HFFc6 (cell line): ENCODE results near the gene DOHH. TPM values are rescaled to one million over a fixed set of nuclear protein-coding genes. Genes with fewer than 3 reads are reported as not detected.

Experiments
- DNase-seq: peaks from one replicate; pipeline ENCODE4 v3.0.0-alpha.2; 2018
- H3K27ac Mint-ChIP-seq: 2 replicates; pipeline ENCODE4 v1.8.0; 2020; ENCODE audit warnings: mild to moderate bottlenecking, mixed read lengths
- H3K27me3 Mint-ChIP-seq: 2 replicates; pipeline ENCODE4 v1.8.0; 2021; ENCODE audit warnings: mild to moderate bottlenecking, moderate library complexity, mixed read lengths; ENCODE audit not compliant: insufficient read depth
- H3K36me3 Mint-ChIP-seq: 2 replicates; pipeline ENCODE4 v1.8.0; 2021; ENCODE audit warnings: low read depth, mixed read lengths
- H3K4me1 Mint-ChIP-seq: 2 replicates; pipeline ENCODE4 v1.8.0; 2020; ENCODE audit warnings: low read depth, mixed read lengths
- H3K4me3 Mint-ChIP-seq: 2 replicates; pipeline ENCODE4 v1.8.0; 2020; ENCODE audit warnings: mild to moderate bottlenecking, moderate library complexity, mixed read lengths
- H3K9me3 Mint-ChIP-seq: 2 replicates; pipeline ENCODE4 v1.8.0; 2020; ENCODE audit warnings: mild to moderate bottlenecking, mixed read lengths
- CTCF ChIP-seq: fragments of 200-600 bp; sonication (generic); IDR thresholded peaks from 2 replicates; pipeline ENCODE4 v1.5.0; 2021; ENCODE audit warnings: antibody characterized with exemption, mild to moderate bottlenecking
- total RNA-seq, 6 experiments: library from RNA; stranded (reverse); fragmentation: NEBNext Ultra II Directional; extraction: Animal tissue kit (Norgen Biotek cat#: 25700); gene quantifications; 2 replicates in 1 of 6; 3 replicates in 5 of 6; pipeline ENCODE4 v1.2.3, GENCODE V29; 2021

The DOHH gene
- total RNA-seq, 6 experiments from 2014 or later, result 14.3 to 20.4 (median 17.0) TPM

GRCh38 chr19:3528539-3529211, 28.2 kb upstream of the DOHH start:
- Mint-ChIP-seq H3K4me3 (no peak overlapping the region), H3K4me1 (no peaks in the 10 kb centered on the region), H3K27me3 (no peaks in the 10 kb centered on the region), H3K9me3 (no peaks in the 10 kb centered on the region), H3K36me3 (peaks cover 5% of the 10 kb centered on the region; the same call in 1 of the 2 replicates), H3K27ac (no peak overlapping the region)
- no peak for TF ChIP-seq CTCF
- no peak for DNase-seq

GRCh38 chr19:3528080-3528479, 27.6 kb upstream of the DOHH start:
- Mint-ChIP-seq H3K27ac (no peak overlapping the region), H3K4me1 (no peaks in the 10 kb centered on the region), H3K4me3 (no peak overlapping the region), H3K27me3 (no peaks in the 10 kb centered on the region), H3K36me3 (peaks cover 5% of the 10 kb centered on the region; the same call in 1 of the 2 replicates), H3K9me3 (no peaks in the 10 kb centered on the region)
- DNase-seq, result no peak
- no peak for TF ChIP-seq CTCF

- no peak for DNase-seq
- H3K36me3 Mint-ChIP-seq, result peaks cover 5% of the 10 kb centered on the region; the same call in 1 of the 2 replicates
- no peak overlapping the region for H3K27ac Mint-ChIP-seq
- TF ChIP-seq CTCF, result no peak
- H3K27me3 Mint-ChIP-seq, result peaks cover under 1% of the 10 kb centered on the region; the same call in 1 of the 2 replicates
- no peaks in the 10 kb centered on the region for H3K4me1 Mint-ChIP-seq
- H3K4me3 Mint-ChIP-seq, result no peak overlapping the region
- H3K9me3 Mint-ChIP-seq, result no peaks in the 10 kb centered on the region
Observed at GRCh38 chr19:3527238-3527910, 26.9 kb upstream of the DOHH start.

- Mint-ChIP-seq H3K9me3 (no peaks in the 10 kb centered on the region), H3K36me3 (peaks cover 10% of the 10 kb centered on the region; the same call in 1 of the 2 replicates), H3K4me3 (no peak overlapping the region), H3K27me3 (peaks cover 3% of the 10 kb centered on the region; the same call in 1 of the 2 replicates), H3K27ac (no peak overlapping the region), H3K4me1 (no peaks in the 10 kb centered on the region)
- TF ChIP-seq CTCF, result peak; percentile 47; the same call in 1 of the 2 replicates
- DNase-seq, result no peak
Observed at GRCh38 chr19:3526507-3527237, 26.2 kb upstream of the DOHH start.

GRCh38 chr19:3524904-3525451, 24.5 kb upstream of the DOHH start:
- Mint-ChIP-seq H3K9me3 (no peaks in the 10 kb centered on the region), H3K27ac (no peak overlapping the region), H3K4me3 (no peak overlapping the region), H3K27me3 (peaks cover 3% of the 10 kb centered on the region; the same call in 1 of the 2 replicates), H3K4me1 (no peaks in the 10 kb centered on the region), H3K36me3 (peaks cover 15% of the 10 kb centered on the region; the same call in 1 of the 2 replicates)
- no peak for DNase-seq
- no peak for TF ChIP-seq CTCF
